NCI-H526 (cell line): ENCODE measurements around the gene DNAJC6.
"Not testable (repeated sequence)": the region's sequence is repeated elsewhere in the genome, so short reads cannot be mapped to it uniquely, and the experiment has no call there.

ENCODE experiments used
- DNase-seq, 2 experiments: peaks; one replicate each; lab custom pipeline; 2025; lab: John Stamatoyannopoulos, UW

The DNAJC6 gene

GRCh38 chr1:65309304-65310077, at the start of gene DNAJC6:
DNAJC6 (plus strand) TSS chr1:65309543; CDS start chr1:65309746, 203 bp downstream.
- peak; percentile 69 to 91 for DNase-seq

- DNase-seq: peak in 1 of 2 experiments; percentile 61
These were observed 49.5 kb upstream of the DNAJC6 start for GRCh38 chr1:65259816-65260215.

- no peak for DNase-seq
These were observed 48.4 kb upstream of the DNAJC6 start for GRCh38 chr1:65260851-65261473.

GRCh38 chr1:65263286-65263685, 46.1 kb upstream of the DNAJC6 start:
- DNase-seq: no peak

GRCh38 chr1:65264197-65264929, 45.0 kb upstream of the DNAJC6 start:
- DNase-seq: peak; percentile 91 to 96

- DNase-seq: peak in 1 of 2 experiments; percentile 75
These were observed 44.1 kb upstream of the DNAJC6 start for GRCh38 chr1:65265296-65265650.

GRCh38 chr1:65265651-65266351, 43.5 kb upstream of the DNAJC6 start:
- peak; percentile 41 to 86 for DNase-seq

GRCh38 chr1:65266476-65266875, 42.9 kb upstream of the DNAJC6 start:
- no peak for DNase-seq

- DNase-seq: no peak
These were observed 42.1 kb upstream of the DNAJC6 start for GRCh38 chr1:65267271-65267670.

GRCh38 chr1:65267683-65268082, 41.7 kb upstream of the DNAJC6 start:
- peak in 1 of 2 experiments; percentile 8 for DNase-seq

GRCh38 chr1:65269612-65270011, 39.7 kb upstream of the DNAJC6 start:
- no peak for DNase-seq

GRCh38 chr1:65276197-65276939, 33.0 kb upstream of the DNAJC6 start:
- DNase-seq: no peak

- no peak for DNase-seq
These were observed 31.6 kb upstream of the DNAJC6 start for GRCh38 chr1:65277605-65278347.

- no peak for DNase-seq
These were observed 30.8 kb upstream of the DNAJC6 start for GRCh38 chr1:65278376-65279069.

GRCh38 chr1:65279070-65279779, 30.1 kb upstream of the DNAJC6 start:
- no peak for DNase-seq

- no peak for DNase-seq
These were observed 27.5 kb upstream of the DNAJC6 start for GRCh38 chr1:65281846-65282245.

- no peak for DNase-seq
These were observed 25.1 kb upstream of the DNAJC6 start for GRCh38 chr1:65284229-65284628.

GRCh38 chr1:65289449-65289848, 19.9 kb upstream of the DNAJC6 start:
- DNase-seq: no peak

GRCh38 chr1:65291818-65292217, 17.5 kb upstream of the DNAJC6 start:
- DNase-seq: not testable (repeated sequence)
